H1 (cell line): ENCODE data around the gene PPM1D. TPM values are rescaled to one million over a fixed set of nuclear protein-coding genes. Genes with fewer than 3 reads are reported as not detected.

Source experiments
- BACH1 ChIP-seq: IDR thresholded peaks from 2 replicates; pipeline ENCODE4 v1.6.1; 2012; ENCODE audit warnings: low read length, improper control_type of control experiment
- HDAC2 ChIP-seq, 2 experiments: fragments of 300-600 bp in 1 of 2; sonication (generic) in 1 of 2; IDR thresholded peaks; 2 replicates each; pipeline ENCODE4 v1.6.1; 2011 to 2012; ENCODE audit warnings: low read depth in 2 of 2, low read length in 2 of 2, mild to moderate bottlenecking in 2 of 2, moderate library complexity in 2 of 2, borderline replicate concordance in 1 of 2, inconsistent platforms in 1 of 2
- JUN ChIP-seq: IDR thresholded peaks from 2 replicates; pipeline ENCODE4 v1.6.1; 2011; ENCODE audit warnings: low read depth, mild to moderate bottlenecking, improper control_type of control experiment, low read length
- PHF8 ChIP-seq: fragments of 200-600 bp; sonication (generic); conservative IDR thresholded peaks from 2 replicates; pipeline ENCODE4 v1.7.1; 2012; ENCODE audit warnings: low read depth, mild to moderate bottlenecking, inconsistent platforms, low read length, moderate library complexity
- RAD21 ChIP-seq, 2 experiments: IDR thresholded peaks in 1 of 2; conservative IDR thresholded peaks in 1 of 2; 2 replicates each; pipeline ENCODE4 v1.6.1; 2011; ENCODE audit warnings: low read depth in 2 of 2, low read length in 2 of 2, improper control_type of control experiment in 1 of 2, inconsistent platforms in 1 of 2, mild to moderate bottlenecking in 1 of 2, moderate library complexity in 1 of 2
- SAP30 ChIP-seq: fragments of 300-600 bp; sonication (generic); IDR thresholded peaks from 2 replicates; pipeline ENCODE4 v1.7.1; 2012; ENCODE audit warnings: low read length, moderate library complexity, mild to moderate bottlenecking, inconsistent platforms; ENCODE audit not compliant: insufficient read depth, insufficient replicate concordance
- SIRT6 ChIP-seq: IDR thresholded peaks from one replicate; pipeline ENCODE4 v1.7.1; 2012; ENCODE audit warnings: low read length, inconsistent platforms
- SUZ12 ChIP-seq: fragments of 200-600 bp; sonication (generic); IDR thresholded peaks from 2 replicates; pipeline ENCODE4 v1.6.1; 2012; ENCODE audit warnings: mild to moderate bottlenecking, inconsistent platforms, low read length, moderate library complexity, mixed read lengths
- TBP ChIP-seq: IDR thresholded peaks from 2 replicates; pipeline ENCODE4 v1.6.1; 2011; ENCODE audit warnings: low read depth, low read length, improper control_type of control experiment
- polyA plus RNA-seq, 7 experiments: library from polyadenylated mRNA; depleted of rRNA in 3 of 7; stranded (reverse) in 5 of 7; unstranded in 2 of 7; fragments of >200 nt in 5 of 7; fragments of 200-250 nt in 2 of 7; gene quantifications; 1 replicate in 5 of 7; 2 replicates in 1 of 7; 4 replicates in 1 of 7; pipeline versions ENCODE4 v1.2.1 to v1.2.3, GENCODE V29; 2011 to 2013; ENCODE audit warnings: missing spikeins in 2 of 7, mixed read lengths in 2 of 7
- total RNA-seq: library from RNA; stranded (reverse); fragmentation: NEBNext Ultra II Directional; extraction: Animal tissue kit (Norgen Biotek cat#: 25700); gene quantifications from 2 replicates; pipeline ENCODE4 v1.2.1, GENCODE V29; 2021

Gene PPM1D
- total and polyA plus RNA-seq, 2 of the 8 experiments (the other 6 are each of a cell fraction or from before 2014, with no cell fraction given), result 5.0 to 16.7 TPM

DNA sequence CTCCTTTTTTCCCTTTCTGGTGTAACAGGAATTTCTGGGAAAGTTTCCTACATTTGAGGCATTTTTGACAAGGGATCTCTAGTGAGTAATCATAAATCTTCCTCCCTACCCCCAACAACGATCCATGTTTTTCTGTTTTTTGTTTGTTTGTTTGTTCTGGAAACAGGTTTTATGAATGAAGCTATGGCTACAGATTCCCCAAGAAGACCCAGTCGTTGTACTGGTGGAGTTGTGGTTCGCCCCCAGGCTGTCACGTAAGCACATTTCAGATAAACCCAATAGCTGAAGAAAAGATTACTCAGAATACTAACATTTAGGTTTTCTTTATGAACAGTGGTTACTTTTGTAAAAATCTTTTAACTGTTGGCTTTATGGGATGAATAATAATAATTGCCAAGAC lies 79.3 kb downstream of the PPM1D start (continued):
- TF ChIP-seq PHF8 (no peak), SAP30 (no peak), RAD21 (IDR thresholded peaks at IDR 0.05 in 1 of 2, conservative IDR thresholded peaks at IDR 0.05 in 1 of 2; ENCODE audit: low read depth in 2 of 2, low read length in 2 of 2) (no peak), BACH1 (no peak), HDAC2 (IDR thresholded peaks at IDR 0.05; ENCODE audit: borderline replicate concordance in 1 of 2, low read depth in 2 of 2, low read length in 2 of 2) (no peak), JUN (no peak), SUZ12 (no peak), SIRT6 (no peak), TBP (no peak)
